MM.1S (cell line): ENCODE data around the gene ALAS1.

Experiments used
- CTCF ChIP-seq: fragments of 300-600 bp; sonication (generic); IDR thresholded peaks from 2 replicates; pipeline ENCODE4 v1.5.1; 2016; ENCODE audit warnings: antibody characterized with exemption, low read length, mixed read lengths
- EZH2 ChIP-seq: fragments of 300-600 bp; sonication (generic); optimal IDR thresholded peaks from 2 replicates; pipeline ENCODE3; 2017; ENCODE audit warnings: low read depth, mild to moderate bottlenecking, antibody characterized with exemption, low read length, mixed read lengths
- EZH2phosphoT487 ChIP-seq: fragments of 300-600 bp; sonication (generic); IDR thresholded peaks from 2 replicates; pipeline ENCODE4 v1.6.1; 2018; ENCODE audit warnings: antibody characterized with exemption, low read length

GRCh38 chr3:52154135-52155094 is 43.5 kb upstream of the ALAS1 start, which contains the start of gene POC1A:
- TF ChIP-seq CTCF (no peak), EZH2phosphoT487 (no peak), EZH2 (no peak)
